B cell (primary cell): ENCODE measurements around the gene LCE2C. TPM values are rescaled to one million over a fixed set of nuclear protein-coding genes. Genes with fewer than 3 reads are reported as not detected.

ENCODE experiments used
- ATAC-seq: fragments of 200-7000 bp; cut with Tn5 transposase; one replicate; pipeline ENCODE4 v1.10.0; 2021; ENCODE audit warnings: low read depth, mild to moderate bottlenecking, moderate number of reproducible peaks, moderate library complexity
- CTCF ChIA-PET: fragments of 350-600 bp; sonication (Branson Sonifier 250); formaldehyde crosslinking; loops from one replicate; lab custom pipeline; 2021; ENCODE audit warnings: antibody characterized with exemption, inconsistent platforms; lab: Charles Lee
- POLR2A ChIA-PET: fragments of 350-600 bp; sonication (Branson Sonifier 250); formaldehyde crosslinking; loops from one replicate; lab custom pipeline; 2021; ENCODE audit warnings: antibody characterized with exemption; lab: Charles Lee
- DNase-seq: peaks from one replicate; pipeline ENCODE4 v3.0.0; 2013
- H2AFZ ChIP-seq: 2 replicates; pipeline ENCODE4 v1.6.1; 2012; ENCODE audit warnings: mild to moderate bottlenecking, low read depth, low read length; ENCODE audit not compliant: insufficient read depth, poor library complexity, severe bottlenecking
- H3K27ac ChIP-seq, 2 donors: 1 replicate in 1 of 2; 2 replicates in 1 of 2; pipeline ENCODE4 v1.5.1; 2012 to 2013; ENCODE audit warnings: low read length in 2 of 2, mild to moderate bottlenecking in 2 of 2, moderate library complexity in 1 of 2
- H3K27me3 ChIP-seq, 4 experiments: fragments of 200-600 bp in 1 of 4; sonication (generic) in 1 of 4; replicated peaks in 1 of 4; 1 replicate in 2 of 4; 2 replicates in 2 of 4; pipeline versions ENCODE4 v1.6.1 to v1.7.0; 2013 to 2016; ENCODE audit warnings: low read length in 3 of 4, mild to moderate bottlenecking in 2 of 4, mixed read lengths in 1 of 4, moderate library complexity in 1 of 4; ENCODE audit not compliant: insufficient read depth in 4 of 4, control insufficient read depth in 3 of 4; ENCODE audit errors: control extremely low read depth in 1 of 4
- H3K36me3 ChIP-seq, 2 experiments: replicated peaks in 1 of 2; 1 replicate in 1 of 2; 2 replicates in 1 of 2; pipeline versions ENCODE4 v1.6.1 to v1.7.1; 2013; ENCODE audit warnings: low read length in 1 of 2; ENCODE audit not compliant: insufficient read depth in 2 of 2, control insufficient read depth in 1 of 2; ENCODE audit errors: control extremely low read depth in 1 of 2, extremely low read depth in 1 of 2
- H3K4me1 ChIP-seq, 2 donors: fragments of 200-600 bp in 1 of 2; sonication (generic) in 1 of 2; 1 replicate in 1 of 2; 2 replicates in 1 of 2; pipeline versions ENCODE4 v1.5.1 to v1.6.1; 2013 to 2017; ENCODE audit warnings: low read length in 2 of 2; ENCODE audit not compliant: control insufficient read depth in 2 of 2, insufficient read depth in 2 of 2
- H3K4me2 ChIP-seq: replicated peaks from 2 replicates; pipeline ENCODE3; 2012; ENCODE audit warnings: mild to moderate bottlenecking, low read depth, low read length; ENCODE audit not compliant: poor library complexity, severe bottlenecking
- H3K4me3 ChIP-seq, 5 experiments: fragments of 200-600 bp in 1 of 5; sonication (generic) in 1 of 5; 1 replicate in 3 of 5; 2 replicates in 2 of 5; pipeline versions ENCODE4 v1.5.1 to v1.7.0; 2011 to 2016; ENCODE audit warnings: low read length in 4 of 5, mild to moderate bottlenecking in 4 of 5, low read depth in 2 of 5, control low read depth in 1 of 5, moderate library complexity in 1 of 5; ENCODE audit not compliant: insufficient read depth in 1 of 5; ENCODE audit errors: control extremely low read depth in 1 of 5, extremely low read depth in 1 of 5
- H3K79me2 ChIP-seq: fragments of 200-600 bp; sonication (generic); one replicate; pipeline ENCODE4 v1.6.0; 2016; ENCODE audit warnings: low read length; ENCODE audit not compliant: control insufficient read depth, insufficient read depth
- H3K9ac ChIP-seq: fragments of 200-600 bp; sonication (generic); 2 replicates; pipeline ENCODE4 v1.6.1; 2017; ENCODE audit warnings: mild to moderate bottlenecking, low read length, moderate library complexity
- H3K9me3 ChIP-seq, 3 donors: one replicate each; pipeline versions ENCODE4 v1.6.1 to v1.7.1; 2013; ENCODE audit warnings: low read length in 2 of 3; ENCODE audit not compliant: control insufficient read depth in 2 of 3, insufficient read depth in 1 of 3; ENCODE audit errors: control extremely low read depth in 1 of 3
- H4K20me1 ChIP-seq: 2 replicates; pipeline ENCODE4 v1.6.0; 2012; ENCODE audit warnings: mild to moderate bottlenecking, low read length; ENCODE audit not compliant: insufficient read depth, control insufficient read depth, poor library complexity, severe bottlenecking
- H3K27ac Mint-ChIP-seq: one replicate; pipeline ENCODE4 v1.8.0; 2021; ENCODE audit warnings: mixed read lengths
- H3K27me3 Mint-ChIP-seq: one replicate; pipeline ENCODE4 v1.8.0; 2021; ENCODE audit warnings: mixed read lengths
- H3K4me1 Mint-ChIP-seq: one replicate; pipeline ENCODE4 v1.8.0; 2021; ENCODE audit warnings: mixed read lengths
- H3K4me3 Mint-ChIP-seq: one replicate; pipeline ENCODE4 v1.8.0; 2021; ENCODE audit warnings: mixed read lengths
- H3K9me3 Mint-ChIP-seq: one replicate; pipeline ENCODE4 v1.8.0; 2022; ENCODE audit warnings: mixed read lengths; ENCODE audit not compliant: insufficient read depth
- EZH2 ChIP-seq: IDR thresholded peaks from 2 replicates; pipeline ENCODE4 v1.6.1; 2012; ENCODE audit warnings: borderline replicate concordance, low read depth, mild to moderate bottlenecking, moderate library complexity, low read length; ENCODE audit not compliant: insufficient read depth, poor library complexity, severe bottlenecking
- WGBS: methylation state at CpG from one replicate; pipeline ENCODE4 v1.1.5; 2013; ENCODE audit warnings: missing lambda C conversion rate; ENCODE audit not compliant: insufficient coverage; 5-methylcytosine and 5-hydroxymethylcytosine counted together
- intact Hi-C: fragments of 100-400 bp; cut with micrococcal nuclease; formaldehyde crosslinking; loops from one replicate; pipeline ENCODE4 v1.10.0; 2022
- polyA plus RNA-seq: library from polyadenylated mRNA; depleted of rRNA; stranded (reverse); fragments of >200 nt; gene quantifications from 2 replicates; pipeline ENCODE4 v1.2.3, GENCODE V29; 2012
- total RNA-seq, 2 donors: library from RNA; stranded (reverse); fragments of 120-200 nt in 1 of 2; gene quantifications; 1 replicate in 1 of 2; 2 replicates in 1 of 2; pipeline versions ENCODE4 v1.2.3 to v1.2.4, GENCODE V29; 2013 to 2022
- TF ChIP-seq, protein P1 (sequence below): fragments of 200-600 bp; IDR thresholded peaks from one replicate; pipeline ENCODE4 v1.8.0; 2022; ENCODE audit warnings: antibody characterized with exemption, mild to moderate bottlenecking

LCE2C gene
- total and polyA plus RNA-seq, 2 donors (not counting 1 experiment from before 2014, with no cell fraction given): not detected

DNA sequence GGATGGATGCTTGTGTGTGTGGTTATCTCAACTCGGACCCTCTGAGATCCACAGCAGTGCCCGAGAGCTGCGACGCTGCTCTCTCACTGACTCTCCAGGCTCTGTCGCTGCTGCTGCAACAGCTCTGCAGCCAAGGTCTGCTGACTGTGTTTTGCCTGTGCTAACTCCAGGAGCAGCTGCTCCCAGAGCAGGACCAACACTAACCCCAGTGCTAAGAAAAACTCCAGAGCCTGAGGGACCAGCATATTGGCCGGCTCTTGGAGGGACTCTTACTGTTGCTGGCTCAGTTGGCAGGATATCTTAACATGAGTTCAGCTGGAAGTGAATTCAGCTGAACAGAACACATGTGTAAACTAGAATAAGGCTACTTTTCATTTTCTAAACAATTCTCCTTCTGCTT is 4.4 kb downstream of the LCE2C start:
- intact Hi-C loops: no loop called here
- Mint-ChIP-seq H3K4me1 (no peaks in the 10 kb centered on the region), H3K27me3 (peaks cover 27% of the 10 kb centered on the region), H3K27ac (no peak overlapping the region), H3K4me3 (no peak overlapping the region), H3K9me3 (no peaks in the 10 kb centered on the region)
- DNase-seq (no peak), ATAC-seq (no peak)
- no peak overlapping the region for H3K27ac ChIP-seq
- H3K9me3 ChIP-seq: no peaks in the 10 kb centered on the region
- POLR2A ChIA-PET: no interaction called here
- no peak for TF ChIP-seq EZH2
- TF ChIP-seq, protein P1, sequence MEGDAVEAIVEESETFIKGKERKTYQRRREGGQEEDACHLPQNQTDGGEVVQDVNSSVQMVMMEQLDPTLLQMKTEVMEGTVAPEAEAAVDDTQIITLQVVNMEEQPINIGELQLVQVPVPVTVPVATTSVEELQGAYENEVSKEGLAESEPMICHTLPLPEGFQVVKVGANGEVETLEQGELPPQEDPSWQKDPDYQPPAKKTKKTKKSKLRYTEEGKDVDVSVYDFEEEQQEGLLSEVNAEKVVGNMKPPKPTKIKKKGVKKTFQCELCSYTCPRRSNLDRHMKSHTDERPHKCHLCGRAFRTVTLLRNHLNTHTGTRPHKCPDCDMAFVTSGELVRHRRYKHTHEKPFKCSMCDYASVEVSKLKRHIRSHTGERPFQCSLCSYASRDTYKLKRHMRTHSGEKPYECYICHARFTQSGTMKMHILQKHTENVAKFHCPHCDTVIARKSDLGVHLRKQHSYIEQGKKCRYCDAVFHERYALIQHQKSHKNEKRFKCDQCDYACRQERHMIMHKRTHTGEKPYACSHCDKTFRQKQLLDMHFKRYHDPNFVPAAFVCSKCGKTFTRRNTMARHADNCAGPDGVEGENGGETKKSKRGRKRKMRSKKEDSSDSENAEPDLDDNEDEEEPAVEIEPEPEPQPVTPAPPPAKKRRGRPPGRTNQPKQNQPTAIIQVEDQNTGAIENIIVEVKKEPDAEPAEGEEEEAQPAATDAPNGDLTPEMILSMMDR: no peak
- no peak overlapping the region for H3K4me3 ChIP-seq
- no peaks in the 10 kb centered on the region for H3K27me3 ChIP-seq
- no peak overlapping the region for H3K4me2 ChIP-seq
- no peaks in the 10 kb centered on the region for H4K20me1 ChIP-seq
- 95% methylated on average over 6 of the region's 6 CpGs for WGBS
- H3K79me2 ChIP-seq: no peaks in the 10 kb centered on the region
- H3K4me1 ChIP-seq: no peaks in the 10 kb centered on the region
- no peak overlapping the region for H2AFZ ChIP-seq
- H3K9ac ChIP-seq: no peak overlapping the region
- no peaks in the 10 kb centered on the region for H3K36me3 ChIP-seq
- CTCF ChIA-PET: no interaction called here

DNA sequence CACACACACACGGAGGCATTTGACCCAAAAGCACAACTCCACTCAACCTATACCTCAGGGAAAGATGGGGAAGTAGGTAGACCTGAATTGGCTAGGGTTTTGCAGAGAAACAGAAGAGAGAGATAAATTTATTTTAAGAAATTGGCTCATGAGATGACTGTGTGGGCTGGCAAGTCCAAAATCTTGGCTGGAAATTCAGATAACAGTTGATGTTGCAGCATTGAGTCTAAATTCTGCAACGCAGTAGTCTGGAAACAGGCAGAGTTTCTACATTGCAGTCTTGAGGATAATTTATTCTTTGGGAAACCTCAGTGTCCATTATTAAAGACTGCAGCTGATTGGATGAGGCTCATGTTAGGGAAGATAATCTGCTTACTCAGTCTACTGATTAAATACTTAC is 6.5 kb downstream of the LCE2C start:
- Histone ChIP-seq H3K79me2 (no peaks in the 10 kb centered on the region), H3K9me3 (no peaks in the 10 kb centered on the region), H3K4me2 (no peak overlapping the region), H3K9ac (no peak overlapping the region), H3K36me3 (no peaks in the 10 kb centered on the region), H3K27ac (no peak overlapping the region), H4K20me1 (no peaks in the 10 kb centered on the region), H3K4me3 (no peak overlapping the region), H2AFZ (no peak overlapping the region), H3K4me1 (no peaks in the 10 kb centered on the region), H3K27me3 (peaks cover 0 to 2% (median 0%) of the 10 kb centered on the region in 4 experiments)
- Mint-ChIP-seq H3K27me3 (peaks cover 28% of the 10 kb centered on the region), H3K27ac (no peak overlapping the region), H3K4me1 (no peaks in the 10 kb centered on the region), H3K4me3 (no peak overlapping the region), H3K9me3 (no peaks in the 10 kb centered on the region)
- POLR2A ChIA-PET: no interaction called here
- 100% methylated on average over 1 of the region's 2 CpGs for WGBS
- intact Hi-C loops: no loop called here
- TF ChIP-seq EZH2: no peak
- TF ChIP-seq, protein P1: no peak
- CTCF ChIA-PET: no interaction called here
- ATAC-seq (no peak), DNase-seq (no peak)
